Islet precursor cell (in vitro differentiated cells): ENCODE results near the gene WTAP.
"Not testable (repeated sequence)": the region's sequence is repeated elsewhere in the genome, so short reads cannot be mapped to it uniquely, and the experiment has no call there.

Experiments used
- DNase-seq: peaks from one replicate; pipeline ENCODE4 v3.0.0-alpha.2; 2018

Gene WTAP

GRCh38 chr6:159729598-159730331 is 2.5 kb downstream of the WTAP start:
- DNase-seq = no peak

- no peak for DNase-seq
These were observed 3.0 kb downstream of the WTAP start for GRCh38 chr6:159730332-159730676.

- not testable (repeated sequence) for DNase-seq
These were observed 5.2 kb downstream of the WTAP start for GRCh38 chr6:159732550-159732949.

- not testable (repeated sequence) for DNase-seq
These were observed 6.1 kb downstream of the WTAP start for GRCh38 chr6:159733395-159733794.

- DNase-seq = no peak
These were observed 9.6 kb downstream of the WTAP start for GRCh38 chr6:159736908-159737307.

GRCh38 chr6:159739341-159739740 is 12.0 kb downstream of the WTAP start:
- DNase-seq = no peak

GRCh38 chr6:159742165-159742564 is 14.9 kb downstream of the WTAP start:
- DNase-seq = no peak

GRCh38 chr6:159745081-159745480 is 17.8 kb downstream of the WTAP start:
- DNase-seq = no peak

GRCh38 chr6:159746759-159747158 is 19.5 kb downstream of the WTAP start:
- no peak for DNase-seq

GRCh38 chr6:159748127-159748526 is 20.8 kb downstream of the WTAP start:
- DNase-seq = not testable (repeated sequence)

- no peak for DNase-seq
These were observed 24.1 kb downstream of the WTAP start for GRCh38 chr6:159751448-159751847.

GRCh38 chr6:159753081-159753872 is 26.0 kb downstream of the WTAP start:
- DNase-seq = no peak

- DNase-seq = no peak
These were observed 27.1 kb downstream of the WTAP start for GRCh38 chr6:159754401-159754800.

- DNase-seq = no peak
These were observed 27.9 kb downstream of the WTAP start for GRCh38 chr6:159754959-159755914.

- DNase-seq = no peak
These were observed 29.2 kb downstream of the WTAP start for GRCh38 chr6:159756508-159756907.

GRCh38 chr6:159758031-159759001 is 31.0 kb downstream of the WTAP start:
- peak; percentile 80 for DNase-seq

- DNase-seq = no peak
These were observed 32.3 kb downstream of the WTAP start for GRCh38 chr6:159759645-159760044.

- DNase-seq = peak; percentile 94
These were observed 33.3 kb downstream of the WTAP start for GRCh38 chr6:159760602-159761057.

GRCh38 chr6:159761129-159761872 is 34.0 kb downstream of the WTAP start:
- peak; percentile 73 for DNase-seq

GRCh38 chr6:159761873-159762680 is 34.8 kb downstream of the WTAP start, which contains the start of gene ACAT2:
ACAT2 (plus strand) TSS chr6:159762045; CDS start chr6:159762088, 43 bp downstream.
- DNase-seq = peak; percentile 98
